Measurements from ENCODE around the gene PRKAB2. TPM values are rescaled to one million over a fixed set of nuclear protein-coding genes. Genes with fewer than 3 reads are reported as not detected.

PRKAB2 gene
- total RNA-seq, 4 donors from 2014 or later, result 13.8 to 39.7 (median 18.5) TPM

GRCh38 chr1:147177611-147178380 lies 5.5 kb upstream of the PRKAB2 start:
- DNase-seq (ENCODE audit: low spot score in 2 of 2), result no peak
- Histone ChIP-seq H3K27ac (peak overlapping the region; percentile 85), H3K4me1 (peaks cover 30% of the 10 kb centered on the region), H3K36me3 (no peaks in the 10 kb centered on the region), H3K27me3 (no peaks in the 10 kb centered on the region), H3K4me3 (peak overlapping the region; percentile 37), H3K9me3 (no peaks in the 10 kb centered on the region)
- 36% methylated on average over 26 of the region's 36 CpGs for WGBS
- no peak for TF ChIP-seq POLR2AphosphoS5 (IDR thresholded peaks at IDR 0.05)
- TF ChIP-seq EP300 (IDR thresholded peaks at IDR 0.05), result no peak
- no peak for TF ChIP-seq POLR2A (IDR thresholded peaks at IDR 0.05)
- TF ChIP-seq, protein P1, sequence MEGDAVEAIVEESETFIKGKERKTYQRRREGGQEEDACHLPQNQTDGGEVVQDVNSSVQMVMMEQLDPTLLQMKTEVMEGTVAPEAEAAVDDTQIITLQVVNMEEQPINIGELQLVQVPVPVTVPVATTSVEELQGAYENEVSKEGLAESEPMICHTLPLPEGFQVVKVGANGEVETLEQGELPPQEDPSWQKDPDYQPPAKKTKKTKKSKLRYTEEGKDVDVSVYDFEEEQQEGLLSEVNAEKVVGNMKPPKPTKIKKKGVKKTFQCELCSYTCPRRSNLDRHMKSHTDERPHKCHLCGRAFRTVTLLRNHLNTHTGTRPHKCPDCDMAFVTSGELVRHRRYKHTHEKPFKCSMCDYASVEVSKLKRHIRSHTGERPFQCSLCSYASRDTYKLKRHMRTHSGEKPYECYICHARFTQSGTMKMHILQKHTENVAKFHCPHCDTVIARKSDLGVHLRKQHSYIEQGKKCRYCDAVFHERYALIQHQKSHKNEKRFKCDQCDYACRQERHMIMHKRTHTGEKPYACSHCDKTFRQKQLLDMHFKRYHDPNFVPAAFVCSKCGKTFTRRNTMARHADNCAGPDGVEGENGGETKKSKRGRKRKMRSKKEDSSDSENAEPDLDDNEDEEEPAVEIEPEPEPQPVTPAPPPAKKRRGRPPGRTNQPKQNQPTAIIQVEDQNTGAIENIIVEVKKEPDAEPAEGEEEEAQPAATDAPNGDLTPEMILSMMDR (IDR thresholded peaks at IDR 0.05), result no peak

DNA sequence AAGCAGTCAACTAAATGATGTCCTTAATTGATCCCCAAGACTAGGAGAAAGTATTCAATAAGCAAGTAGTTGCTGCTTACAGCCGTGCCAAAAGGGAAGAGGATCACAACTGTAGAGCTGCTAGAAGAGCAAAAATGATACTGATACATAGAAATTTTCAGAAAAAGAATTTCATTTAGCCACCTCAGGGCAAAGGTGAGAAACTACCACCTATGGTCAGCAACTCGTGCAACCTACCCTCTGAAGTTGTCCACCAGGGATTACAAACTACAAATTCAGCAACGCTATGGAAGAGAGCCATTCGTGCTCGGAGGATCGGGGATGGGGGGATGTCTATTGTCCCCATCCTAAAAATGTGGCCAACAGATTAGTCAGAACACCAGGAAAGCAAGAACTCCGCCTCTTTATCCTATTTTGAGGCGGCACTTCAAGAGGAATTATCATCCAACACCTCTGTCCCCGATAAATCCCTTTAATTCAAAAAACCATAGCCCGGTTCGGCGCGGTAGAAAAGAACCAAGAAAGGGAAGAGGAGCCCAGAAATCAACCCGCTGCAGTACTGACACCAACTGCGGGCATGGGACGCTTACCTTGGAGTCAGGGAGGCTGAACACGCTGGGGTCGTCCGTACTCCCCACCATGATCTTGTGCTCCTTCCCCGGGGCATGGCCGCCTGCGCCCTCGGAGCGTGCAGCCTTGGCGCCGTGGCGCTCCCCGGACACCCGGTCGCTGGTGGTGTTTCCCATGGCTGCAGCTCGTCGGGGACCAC lies 687 bp downstream of the PRKAB2 start:
- H3K27me3 ChIP-seq, result no peaks in the 10 kb centered on the region
- peaks cover 53% of the 10 kb centered on the region for H3K4me1 ChIP-seq
- no peaks in the 10 kb centered on the region for H3K9me3 ChIP-seq
- TF ChIP-seq POLR2A (IDR thresholded peaks at IDR 0.05), result no peak
- no peak for TF ChIP-seq EP300 (IDR thresholded peaks at IDR 0.05)
- no peak for TF ChIP-seq POLR2AphosphoS5 (IDR thresholded peaks at IDR 0.05)
- TF ChIP-seq, protein P1 (IDR thresholded peaks at IDR 0.05), result no peak
- no peak for DNase-seq (ENCODE audit: low spot score in 2 of 2)
- H3K4me3 ChIP-seq, result peak overlapping the region; percentile 95
- no peaks in the 10 kb centered on the region for H3K36me3 ChIP-seq
- peak overlapping the region; percentile 92 for H3K27ac ChIP-seq
- WGBS, result under 1% methylated on average over 20 of the region's 32 CpGs

GRCh38 chr1:147169840-147170674 lies 2.2 kb downstream of the PRKAB2 start:
- Histone ChIP-seq H3K27ac (peak overlapping the region; percentile 92), H3K4me3 (peak overlapping the region; percentile 95), H3K36me3 (peaks cover 9% of the 10 kb centered on the region), H3K27me3 (no peaks in the 10 kb centered on the region), H3K4me1 (peaks cover 57% of the 10 kb centered on the region), H3K9me3 (no peaks in the 10 kb centered on the region)
- no peak for DNase-seq (ENCODE audit: low spot score in 2 of 2)
- 70% methylated on average over 6 of the region's 6 CpGs for WGBS
- no peak for TF ChIP-seq EP300 (IDR thresholded peaks at IDR 0.05)
- TF ChIP-seq POLR2A (IDR thresholded peaks at IDR 0.05), result no peak
- TF ChIP-seq, protein P1 (IDR thresholded peaks at IDR 0.05), result no peak
- no peak for TF ChIP-seq POLR2AphosphoS5 (IDR thresholded peaks at IDR 0.05)

GRCh38 chr1:147169171-147169570 lies 3.1 kb downstream of the PRKAB2 start:
- DNase-seq (ENCODE audit: low spot score in 2 of 2), result no peak

More at GRCh38 chr1:147169171-147169570, 3.1 kb downstream of the PRKAB2 start:
- TF ChIP-seq EP300 (IDR thresholded peaks at IDR 0.05), result no peak
- TF ChIP-seq POLR2A (IDR thresholded peaks at IDR 0.05), result no peak
- TF ChIP-seq, protein P1 (IDR thresholded peaks at IDR 0.05), result no peak
- TF ChIP-seq POLR2AphosphoS5 (IDR thresholded peaks at IDR 0.05), result no peak
- Histone ChIP-seq H3K36me3 (peaks cover 11% of the 10 kb centered on the region), H3K4me1 (peaks cover 56% of the 10 kb centered on the region), H3K27me3 (no peaks in the 10 kb centered on the region), H3K9me3 (no peaks in the 10 kb centered on the region), H3K27ac (no peak overlapping the region), H3K4me3 (no peak overlapping the region)
- 67% methylated on average over 3 of the region's 3 CpGs for WGBS

All from suprapubic skin (tissue), 4 donors.